ENCODE data around the gene FAM107B. TPM values are rescaled to one million over a fixed set of nuclear protein-coding genes. Genes with fewer than 3 reads are reported as not detected.

FAM107B gene
- total and polyA plus RNA-seq, 2 of the 13 experiments (the other 11 are each of a cell fraction or from before 2014, with no cell fraction given): 15.7 to 24.8 TPM

- peaks cover 83% of the 10 kb centered on the region for H3K4me1 ChIP-seq (ENCODE audit: insufficient read depth, low read length)
- in situ Hi-C loops (cut with HindIII; ENCODE audit: extremely low pct_ligation_motif_present, low pct_unique_long_range_greater_than_20kb): no loop called here
- no peak for ATAC-seq
- no peak for DNase-seq (ENCODE audit: low spot score)
- no peaks in the 10 kb centered on the region for H3K36me3 ChIP-seq (replicated peaks in 1 of 2; ENCODE audit: control insufficient read depth in 1 of 2, insufficient read depth in 2 of 2, low read length in 2 of 2)
- no TSS peak for BruUV-seq (replicated peaks)
- H3K4me3 ChIP-seq (replicated peaks in 1 of 3; ENCODE audit: insufficient read depth in 1 of 3, low read depth in 2 of 3, low read length in 3 of 3): no peak overlapping the region
- H3K27me3 ChIP-seq (ENCODE audit: control insufficient read depth in 1 of 2, insufficient read depth in 2 of 2, low read length in 2 of 2): no peaks in the 10 kb centered on the region
- intact Hi-C loops (cut with micrococcal nuclease; ENCODE audit: unreplicated experiment): no loop called here
- no peaks in the 10 kb centered on the region for H3K9me3 ChIP-seq (ENCODE audit: low read length)
- 98% methylated on average over 11 of the region's 11 CpGs for WGBS (ENCODE audit: low lambda C conversion rate)
- H3K9ac ChIP-seq (ENCODE audit: insufficient read depth, low read depth, low read length): no peak overlapping the region
- H3K4me2 ChIP-seq (ENCODE audit: low read depth, low read length): no peak overlapping the region
- no peaks in the 10 kb centered on the region for H4K20me1 ChIP-seq (ENCODE audit: insufficient read depth, low read length)
- peaks cover 59% of the 10 kb centered on the region for H3K79me2 ChIP-seq (ENCODE audit: insufficient read depth, low read length)
- H2AFZ ChIP-seq (ENCODE audit: low read length): no peak overlapping the region
- no peak overlapping the region for H3K27ac ChIP-seq (ENCODE audit: extremely low read length, insufficient read depth, low read length)
- no peak for FAIRE-seq
- CTCF ChIA-PET (ENCODE audit: low intra/inter-chr PET ratio, low total read pairs): no interaction called here
- POLR2A ChIA-PET: no interaction called here
- TF ChIP-seq MAFK (conservative IDR thresholded peaks at IDR 0.05 in 1 of 2, IDR thresholded peaks at IDR 0.05 in 1 of 2; ENCODE audit: low read length in 2 of 2) (no peak), CREB1 (IDR thresholded peaks at IDR 0.05) (no peak), CREB1 (CRISPR knock-in tag; IDR thresholded peaks at IDR 0.05) (no peak), MNT (IDR thresholded peaks at IDR 0.05) (no peak), MLX (CRISPR knock-in tag; IDR thresholded peaks at IDR 0.05) (no peak), ZNF747 (CRISPR knock-in tag; IDR thresholded peaks at IDR 0.05; ENCODE audit: borderline replicate concordance) (no peak), RBM39 (IDR thresholded peaks at IDR 0.05; ENCODE audit: low read depth, low read length, poor library complexity, severe bottlenecking) (no peak), ZBTB34 (CRISPR knock-in tag; IDR thresholded peaks at IDR 0.05) (no peak), TSC22D2 (CRISPR knock-in tag; IDR thresholded peaks at IDR 0.05; ENCODE audit: borderline replicate concordance) (no peak), FOXP1 (IDR thresholded peaks at IDR 0.05) (no peak), FOXP1 (CRISPR knock-in tag; IDR thresholded peaks at IDR 0.05) (no peak), ZNF160 (CRISPR knock-in tag; IDR thresholded peaks at IDR 0.05) (no peak)
- TF ChIP-seq, protein P1, sequence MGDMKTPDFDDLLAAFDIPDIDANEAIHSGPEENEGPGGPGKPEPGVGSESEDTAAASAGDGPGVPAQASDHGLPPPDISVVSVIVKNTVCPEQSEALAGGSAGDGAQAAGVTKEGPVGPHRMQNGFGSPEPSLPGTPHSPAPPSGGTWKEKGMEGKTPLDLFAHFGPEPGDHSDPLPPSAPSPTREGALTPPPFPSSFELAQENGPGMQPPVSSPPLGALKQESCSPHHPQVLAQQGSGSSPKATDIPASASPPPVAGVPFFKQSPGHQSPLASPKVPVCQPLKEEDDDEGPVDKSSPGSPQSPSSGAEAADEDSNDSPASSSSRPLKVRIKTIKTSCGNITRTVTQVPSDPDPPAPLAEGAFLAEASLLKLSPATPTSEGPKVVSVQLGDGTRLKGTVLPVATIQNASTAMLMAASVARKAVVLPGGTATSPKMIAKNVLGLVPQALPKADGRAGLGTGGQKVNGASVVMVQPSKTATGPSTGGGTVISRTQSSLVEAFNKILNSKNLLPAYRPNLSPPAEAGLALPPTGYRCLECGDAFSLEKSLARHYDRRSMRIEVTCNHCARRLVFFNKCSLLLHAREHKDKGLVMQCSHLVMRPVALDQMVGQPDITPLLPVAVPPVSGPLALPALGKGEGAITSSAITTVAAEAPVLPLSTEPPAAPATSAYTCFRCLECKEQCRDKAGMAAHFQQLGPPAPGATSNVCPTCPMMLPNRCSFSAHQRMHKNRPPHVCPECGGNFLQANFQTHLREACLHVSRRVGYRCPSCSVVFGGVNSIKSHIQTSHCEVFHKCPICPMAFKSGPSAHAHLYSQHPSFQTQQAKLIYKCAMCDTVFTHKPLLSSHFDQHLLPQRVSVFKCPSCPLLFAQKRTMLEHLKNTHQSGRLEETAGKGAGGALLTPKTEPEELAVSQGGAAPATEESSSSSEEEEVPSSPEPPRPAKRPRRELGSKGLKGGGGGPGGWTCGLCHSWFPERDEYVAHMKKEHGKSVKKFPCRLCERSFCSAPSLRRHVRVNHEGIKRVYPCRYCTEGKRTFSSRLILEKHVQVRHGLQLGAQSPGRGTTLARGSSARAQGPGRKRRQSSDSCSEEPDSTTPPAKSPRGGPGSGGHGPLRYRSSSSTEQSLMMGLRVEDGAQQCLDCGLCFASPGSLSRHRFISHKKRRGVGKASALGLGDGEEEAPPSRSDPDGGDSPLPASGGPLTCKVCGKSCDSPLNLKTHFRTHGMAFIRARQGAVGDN (CRISPR knock-in tag; IDR thresholded peaks at IDR 0.05): no peak
- TF ChIP-seq, protein P2, sequence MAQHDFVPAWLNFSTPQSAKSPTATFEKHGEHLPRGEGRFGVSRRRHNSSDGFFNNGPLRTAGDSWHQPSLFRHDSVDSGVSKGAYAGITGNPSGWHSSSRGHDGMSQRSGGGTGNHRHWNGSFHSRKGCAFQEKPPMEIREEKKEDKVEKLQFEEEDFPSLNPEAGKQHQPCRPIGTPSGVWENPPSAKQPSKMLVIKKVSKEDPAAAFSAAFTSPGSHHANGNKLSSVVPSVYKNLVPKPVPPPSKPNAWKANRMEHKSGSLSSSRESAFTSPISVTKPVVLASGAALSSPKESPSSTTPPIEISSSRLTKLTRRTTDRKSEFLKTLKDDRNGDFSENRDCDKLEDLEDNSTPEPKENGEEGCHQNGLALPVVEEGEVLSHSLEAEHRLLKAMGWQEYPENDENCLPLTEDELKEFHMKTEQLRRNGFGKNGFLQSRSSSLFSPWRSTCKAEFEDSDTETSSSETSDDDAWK (CRISPR knock-in tag; IDR thresholded peaks at IDR 0.05): no peak
- TF ChIP-seq, protein P3, sequence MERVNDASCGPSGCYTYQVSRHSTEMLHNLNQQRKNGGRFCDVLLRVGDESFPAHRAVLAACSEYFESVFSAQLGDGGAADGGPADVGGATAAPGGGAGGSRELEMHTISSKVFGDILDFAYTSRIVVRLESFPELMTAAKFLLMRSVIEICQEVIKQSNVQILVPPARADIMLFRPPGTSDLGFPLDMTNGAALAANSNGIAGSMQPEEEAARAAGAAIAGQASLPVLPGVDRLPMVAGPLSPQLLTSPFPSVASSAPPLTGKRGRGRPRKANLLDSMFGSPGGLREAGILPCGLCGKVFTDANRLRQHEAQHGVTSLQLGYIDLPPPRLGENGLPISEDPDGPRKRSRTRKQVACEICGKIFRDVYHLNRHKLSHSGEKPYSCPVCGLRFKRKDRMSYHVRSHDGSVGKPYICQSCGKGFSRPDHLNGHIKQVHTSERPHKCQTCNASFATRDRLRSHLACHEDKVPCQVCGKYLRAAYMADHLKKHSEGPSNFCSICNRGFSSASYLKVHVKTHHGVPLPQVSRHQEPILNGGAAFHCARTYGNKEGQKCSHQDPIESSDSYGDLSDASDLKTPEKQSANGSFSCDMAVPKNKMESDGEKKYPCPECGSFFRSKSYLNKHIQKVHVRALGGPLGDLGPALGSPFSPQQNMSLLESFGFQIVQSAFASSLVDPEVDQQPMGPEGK (CRISPR knock-in tag; IDR thresholded peaks at IDR 0.05): no peak
These were observed 191.4 kb downstream of the FAM107B start for GRCh38 chr10:14583252-14583651.
